Measurements from ENCODE around the gene GRPEL1.

GRPEL1 gene

DNA sequence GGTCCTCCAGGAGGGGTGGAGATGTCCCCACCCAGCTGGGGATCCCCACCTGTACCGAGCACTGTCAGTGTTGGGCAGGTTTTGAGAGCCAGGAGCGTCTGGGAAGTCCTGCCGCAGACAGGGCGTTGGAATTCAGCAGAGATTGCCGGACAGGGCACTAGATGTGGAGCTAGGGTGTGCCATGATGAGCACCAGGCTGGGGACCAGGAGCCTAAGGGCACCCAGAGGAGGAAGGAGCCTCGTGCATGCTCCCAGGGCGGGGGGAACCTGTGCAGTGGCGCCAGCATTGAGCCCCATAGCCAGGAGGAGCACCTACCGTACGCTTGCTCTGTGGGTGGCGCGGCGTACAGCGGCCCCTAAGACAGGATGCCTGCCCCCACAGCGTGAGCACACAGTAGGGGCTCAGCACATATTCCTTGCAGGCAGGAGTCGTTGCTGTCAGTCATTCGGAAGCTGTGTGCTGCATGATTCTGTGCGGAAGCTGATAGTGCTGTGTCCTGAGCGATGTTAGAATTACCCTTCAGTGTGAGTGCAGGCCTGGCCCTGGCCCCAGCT lies 43.5 kb downstream of the GRPEL1 start:
- no peak for TF ChIP-seq PPARA (CRISPR knock-in tag; IDR thresholded peaks at IDR 0.05; ENCODE audit: borderline replicate concordance)
- TF ChIP-seq, protein P1, sequence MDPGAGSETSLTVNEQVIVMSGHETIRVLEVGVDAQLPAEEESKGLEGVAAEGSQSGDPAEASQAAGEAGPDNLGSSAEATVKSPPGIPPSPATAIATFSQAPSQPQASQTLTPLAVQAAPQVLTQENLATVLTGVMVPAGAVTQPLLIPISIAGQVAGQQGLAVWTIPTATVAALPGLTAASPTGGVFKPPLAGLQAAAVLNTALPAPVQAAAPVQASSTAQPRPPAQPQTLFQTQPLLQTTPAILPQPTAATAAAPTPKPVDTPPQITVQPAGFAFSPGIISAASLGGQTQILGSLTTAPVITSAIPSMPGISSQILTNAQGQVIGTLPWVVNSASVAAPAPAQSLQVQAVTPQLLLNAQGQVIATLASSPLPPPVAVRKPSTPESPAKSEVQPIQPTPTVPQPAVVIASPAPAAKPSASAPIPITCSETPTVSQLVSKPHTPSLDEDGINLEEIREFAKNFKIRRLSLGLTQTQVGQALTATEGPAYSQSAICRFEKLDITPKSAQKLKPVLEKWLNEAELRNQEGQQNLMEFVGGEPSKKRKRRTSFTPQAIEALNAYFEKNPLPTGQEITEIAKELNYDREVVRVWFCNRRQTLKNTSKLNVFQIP (CRISPR knock-in tag; IDR thresholded peaks at IDR 0.05; ENCODE audit: borderline replicate concordance, low read depth): no peak
- no peak for TF ChIP-seq ISL1 (CRISPR knock-in tag; IDR thresholded peaks at IDR 0.05)
- TF ChIP-seq, protein P2, sequence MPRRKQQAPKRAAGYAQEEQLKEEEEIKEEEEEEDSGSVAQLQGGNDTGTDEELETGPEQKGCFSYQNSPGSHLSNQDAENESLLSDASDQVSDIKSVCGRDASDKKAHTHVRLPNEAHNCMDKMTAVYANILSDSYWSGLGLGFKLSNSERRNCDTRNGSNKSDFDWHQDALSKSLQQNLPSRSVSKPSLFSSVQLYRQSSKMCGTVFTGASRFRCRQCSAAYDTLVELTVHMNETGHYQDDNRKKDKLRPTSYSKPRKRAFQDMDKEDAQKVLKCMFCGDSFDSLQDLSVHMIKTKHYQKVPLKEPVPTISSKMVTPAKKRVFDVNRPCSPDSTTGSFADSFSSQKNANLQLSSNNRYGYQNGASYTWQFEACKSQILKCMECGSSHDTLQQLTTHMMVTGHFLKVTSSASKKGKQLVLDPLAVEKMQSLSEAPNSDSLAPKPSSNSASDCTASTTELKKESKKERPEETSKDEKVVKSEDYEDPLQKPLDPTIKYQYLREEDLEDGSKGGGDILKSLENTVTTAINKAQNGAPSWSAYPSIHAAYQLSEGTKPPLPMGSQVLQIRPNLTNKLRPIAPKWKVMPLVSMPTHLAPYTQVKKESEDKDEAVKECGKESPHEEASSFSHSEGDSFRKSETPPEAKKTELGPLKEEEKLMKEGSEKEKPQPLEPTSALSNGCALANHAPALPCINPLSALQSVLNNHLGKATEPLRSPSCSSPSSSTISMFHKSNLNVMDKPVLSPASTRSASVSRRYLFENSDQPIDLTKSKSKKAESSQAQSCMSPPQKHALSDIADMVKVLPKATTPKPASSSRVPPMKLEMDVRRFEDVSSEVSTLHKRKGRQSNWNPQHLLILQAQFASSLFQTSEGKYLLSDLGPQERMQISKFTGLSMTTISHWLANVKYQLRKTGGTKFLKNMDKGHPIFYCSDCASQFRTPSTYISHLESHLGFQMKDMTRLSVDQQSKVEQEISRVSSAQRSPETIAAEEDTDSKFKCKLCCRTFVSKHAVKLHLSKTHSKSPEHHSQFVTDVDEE (CRISPR knock-in tag; IDR thresholded peaks at IDR 0.05): no peak
- no peak for TF ChIP-seq SNAI2 (CRISPR knock-in tag; IDR thresholded peaks at IDR 0.05)
- TF ChIP-seq ZNF565 (CRISPR knock-in tag; conservative IDR thresholded peaks at IDR 0.05; ENCODE audit: low read depth): no peak
- TF ChIP-seq ZNF8 (CRISPR knock-in tag; IDR thresholded peaks at IDR 0.05): no peak
- no peak for TF ChIP-seq ARNTL (CRISPR knock-in tag; IDR thresholded peaks at IDR 0.05; ENCODE audit: borderline replicate concordance, low read depth)
- no peak for TF ChIP-seq ZFP30 (CRISPR knock-in tag; IDR thresholded peaks at IDR 0.05)
- TF ChIP-seq, protein P3, sequence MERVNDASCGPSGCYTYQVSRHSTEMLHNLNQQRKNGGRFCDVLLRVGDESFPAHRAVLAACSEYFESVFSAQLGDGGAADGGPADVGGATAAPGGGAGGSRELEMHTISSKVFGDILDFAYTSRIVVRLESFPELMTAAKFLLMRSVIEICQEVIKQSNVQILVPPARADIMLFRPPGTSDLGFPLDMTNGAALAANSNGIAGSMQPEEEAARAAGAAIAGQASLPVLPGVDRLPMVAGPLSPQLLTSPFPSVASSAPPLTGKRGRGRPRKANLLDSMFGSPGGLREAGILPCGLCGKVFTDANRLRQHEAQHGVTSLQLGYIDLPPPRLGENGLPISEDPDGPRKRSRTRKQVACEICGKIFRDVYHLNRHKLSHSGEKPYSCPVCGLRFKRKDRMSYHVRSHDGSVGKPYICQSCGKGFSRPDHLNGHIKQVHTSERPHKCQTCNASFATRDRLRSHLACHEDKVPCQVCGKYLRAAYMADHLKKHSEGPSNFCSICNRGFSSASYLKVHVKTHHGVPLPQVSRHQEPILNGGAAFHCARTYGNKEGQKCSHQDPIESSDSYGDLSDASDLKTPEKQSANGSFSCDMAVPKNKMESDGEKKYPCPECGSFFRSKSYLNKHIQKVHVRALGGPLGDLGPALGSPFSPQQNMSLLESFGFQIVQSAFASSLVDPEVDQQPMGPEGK (CRISPR knock-in tag; IDR thresholded peaks at IDR 0.05; ENCODE audit: borderline replicate concordance): no peak
- TF ChIP-seq RARB (CRISPR knock-in tag; IDR thresholded peaks at IDR 0.05): no peak
- no peak for TF ChIP-seq ZNF70 (CRISPR knock-in tag; IDR thresholded peaks at IDR 0.05)
- ATAC-seq: no peak

- no peak for TF ChIP-seq ZC3H10 (CRISPR knock-in tag; IDR thresholded peaks at IDR 0.05)
- no peak for TF ChIP-seq ESRRG (CRISPR knock-in tag; IDR thresholded peaks at IDR 0.05)
- no peak for TF ChIP-seq CSRNP3 (CRISPR knock-in tag; IDR thresholded peaks at IDR 0.05)
- TF ChIP-seq TOX (CRISPR knock-in tag; IDR thresholded peaks at IDR 0.05; ENCODE audit: borderline replicate concordance): no peak
- TF ChIP-seq GLIS3 (CRISPR knock-in tag; IDR thresholded peaks at IDR 0.05): no peak
- TF ChIP-seq ZFP30 (CRISPR knock-in tag; IDR thresholded peaks at IDR 0.05): no peak
- TF ChIP-seq PPARA (CRISPR knock-in tag; IDR thresholded peaks at IDR 0.05; ENCODE audit: borderline replicate concordance): no peak
- TF ChIP-seq CREB5 (CRISPR knock-in tag; IDR thresholded peaks at IDR 0.05; ENCODE audit: low read depth): no peak
- TF ChIP-seq, protein P3 (CRISPR knock-in tag; IDR thresholded peaks at IDR 0.05; ENCODE audit: borderline replicate concordance): no peak
- no peak for TF ChIP-seq ZFP3 (CRISPR knock-in tag; IDR thresholded peaks at IDR 0.05)
- no peak for TF ChIP-seq ARNTL (CRISPR knock-in tag; IDR thresholded peaks at IDR 0.05; ENCODE audit: borderline replicate concordance, low read depth)
- no peak for TF ChIP-seq ZNF565 (CRISPR knock-in tag; conservative IDR thresholded peaks at IDR 0.05; ENCODE audit: low read depth)
- TF ChIP-seq OSR1 (CRISPR knock-in tag; IDR thresholded peaks at IDR 0.05): no peak
- TF ChIP-seq ISL1 (CRISPR knock-in tag; IDR thresholded peaks at IDR 0.05): no peak
- TF ChIP-seq, protein P1 (CRISPR knock-in tag; IDR thresholded peaks at IDR 0.05; ENCODE audit: borderline replicate concordance, low read depth): no peak
These were observed 44.0 kb downstream of the GRPEL1 start for GRCh38 chr4:7023901-7024300.

More at GRCh38 chr4:7023901-7024300, 44.0 kb downstream of the GRPEL1 start:
- ATAC-seq: no peak

Measured in SK-N-SH treated with all-trans-retinoic acid at 6 μM for 48 hours (cell line).